HUES64 (cell line): Measurements from ENCODE around the gene ERLEC1.
A peak's percentile ranks its signal among the peaks of the same experiment; 100 is the strongest.
"Not testable (repeated sequence)": the region's sequence is repeated elsewhere in the genome, so short reads cannot be mapped to it uniquely, and the experiment has no call there.

Source experiments
- H3K27ac ChIP-seq: 2 replicates; pipeline ENCODE4 v1.7.0; 2013; ENCODE audit warnings: low read depth, low read length, inconsistent platforms
- H3K27me3 ChIP-seq: 2 replicates; pipeline ENCODE4 v1.6.1; 2013; ENCODE audit warnings: mild to moderate bottlenecking, low read length; ENCODE audit not compliant: insufficient read depth
- H3K36me3 ChIP-seq: 2 replicates; pipeline ENCODE4 v1.6.1; 2013; ENCODE audit warnings: mild to moderate bottlenecking, low read length; ENCODE audit not compliant: insufficient read depth
- H3K4me1 ChIP-seq: 2 replicates; pipeline ENCODE4 v1.6.1; 2013; ENCODE audit warnings: mild to moderate bottlenecking, low read length, moderate library complexity; ENCODE audit not compliant: insufficient read depth
- H3K4me3 ChIP-seq: 2 replicates; pipeline ENCODE4 v1.5.1; 2013; ENCODE audit warnings: mild to moderate bottlenecking, low read length, moderate library complexity
- H3K9ac ChIP-seq: 2 replicates; pipeline ENCODE4 v1.6.1; 2013; ENCODE audit warnings: mild to moderate bottlenecking, low read depth, low read length
- H3K9me3 ChIP-seq: 2 replicates; pipeline ENCODE4 v1.6.1; 2013; ENCODE audit warnings: low read depth, low read length; ENCODE audit not compliant: insufficient read depth
- whole genome bisulfite sequencing: fragments of 150-250, 120-280 bp; methylation state at CpG from one replicate; pipeline ENCODE4 v1.1.7; 2013; ENCODE audit warnings: missing lambda C conversion rate; 5-methylcytosine and 5-hydroxymethylcytosine counted together

ERLEC1 gene

GRCh38 chr2:53840580-53840979, 53.7 kb downstream of the ERLEC1 start:
- no peak overlapping the region for H3K4me3 ChIP-seq
- H3K4me1 ChIP-seq: no peaks in the 10 kb centered on the region
- no peaks in the 10 kb centered on the region for H3K9me3 ChIP-seq
- no peak overlapping the region for H3K9ac ChIP-seq
- WGBS: no CpG with 5 or more reads among the region's 1 CpG
- H3K27me3 ChIP-seq: no peaks in the 10 kb centered on the region
- H3K27ac ChIP-seq: no peak overlapping the region
- no peaks in the 10 kb centered on the region for H3K36me3 ChIP-seq

- not testable (repeated sequence) for H3K9me3 ChIP-seq, H3K36me3 ChIP-seq, H3K27ac ChIP-seq, H3K4me3 ChIP-seq, H3K27me3 ChIP-seq, H3K9ac ChIP-seq, H3K4me1 ChIP-seq
- WGBS: 94% methylated on average over 6 of the region's 7 CpGs
Measured at GRCh38 chr2:53841651-53842050, 54.8 kb downstream of the ERLEC1 start.

- Histone ChIP-seq H3K27ac (no peak overlapping the region), H3K27me3 (no peaks in the 10 kb centered on the region), H3K36me3 (no peaks in the 10 kb centered on the region), H3K9me3 (no peaks in the 10 kb centered on the region), H3K9ac (no peak overlapping the region), H3K4me3 (no peak overlapping the region), H3K4me1 (no peaks in the 10 kb centered on the region)
- WGBS: 91% methylated on average over 3 of the region's 3 CpGs
Measured at GRCh38 chr2:53842891-53843290, 56.0 kb downstream of the ERLEC1 start.

- Histone ChIP-seq H3K4me1 (no peaks in the 10 kb centered on the region), H3K36me3 (no peaks in the 10 kb centered on the region), H3K4me3 (no peak overlapping the region), H3K27ac (no peak overlapping the region), H3K9ac (no peak overlapping the region), H3K27me3 (no peaks in the 10 kb centered on the region), H3K9me3 (no peaks in the 10 kb centered on the region)
- 86% methylated on average over 2 of the region's 2 CpGs for WGBS
Measured at GRCh38 chr2:53843595-53843994, 56.8 kb downstream of the ERLEC1 start.

GRCh38 chr2:53848062-53848461, 61.2 kb downstream of the ERLEC1 start:
- Histone ChIP-seq H3K36me3 (peaks cover 6% of the 10 kb centered on the region), H3K4me1 (no peaks in the 10 kb centered on the region), H3K4me3 (no peak overlapping the region), H3K27ac (no peak overlapping the region), H3K27me3 (no peaks in the 10 kb centered on the region), H3K9me3 (no peaks in the 10 kb centered on the region), H3K9ac (no peak overlapping the region)
- WGBS: 93% methylated on average over 2 of the region's 2 CpGs

GRCh38 chr2:53851052-53851757, 64.4 kb downstream of the ERLEC1 start:
- H3K4me1 ChIP-seq, H3K9me3 ChIP-seq, H3K27ac ChIP-seq, H3K4me3 ChIP-seq, H3K27me3 ChIP-seq, H3K9ac ChIP-seq: not testable (repeated sequence)
- 94% methylated on average over 9 of the region's 9 CpGs for WGBS
- peaks cover 20% of the 10 kb centered on the region for H3K36me3 ChIP-seq

GRCh38 chr2:53852532-53852931, 65.7 kb downstream of the ERLEC1 start:
- 94% methylated on average over 4 of the region's 4 CpGs for WGBS
- Histone ChIP-seq H3K4me1 (no peaks in the 10 kb centered on the region), H3K9me3 (no peaks in the 10 kb centered on the region), H3K4me3 (no peak overlapping the region), H3K9ac (no peak overlapping the region), H3K36me3 (peaks cover 20% of the 10 kb centered on the region), H3K27ac (no peak overlapping the region), H3K27me3 (no peaks in the 10 kb centered on the region)

- peaks cover 20% of the 10 kb centered on the region for H3K36me3 ChIP-seq
- no peaks in the 10 kb centered on the region for H3K9me3 ChIP-seq
- no peak overlapping the region for H3K9ac ChIP-seq
- no peak overlapping the region for H3K4me3 ChIP-seq
- 94% methylated on average over 2 of the region's 2 CpGs for WGBS
- H3K27ac ChIP-seq: no peak overlapping the region
- no peaks in the 10 kb centered on the region for H3K27me3 ChIP-seq
- no peaks in the 10 kb centered on the region for H3K4me1 ChIP-seq
Measured at GRCh38 chr2:53854678-53855077, 67.8 kb downstream of the ERLEC1 start.

GRCh38 chr2:53856272-53856671, 69.4 kb downstream of the ERLEC1 start:
- Histone ChIP-seq H3K9me3 (no peaks in the 10 kb centered on the region), H3K9ac (no peak overlapping the region), H3K4me3 (no peak overlapping the region), H3K27ac (no peak overlapping the region), H3K27me3 (no peaks in the 10 kb centered on the region), H3K36me3 (peaks cover 26% of the 10 kb centered on the region), H3K4me1 (no peaks in the 10 kb centered on the region)
- 93% methylated on average over 2 of the region's 2 CpGs for WGBS

GRCh38 chr2:53859206-53860181, 72.7 kb downstream of the ERLEC1 start, which contains the start of gene GPR75:
Gene GPR75 (minus strand): TSS chr2:53859967. CDS start chr2:53854756, 5,211 bp downstream.
- H3K4me3 ChIP-seq: peak within 1 kb of the TSS; percentile 31; the same call in 1 of the 2 replicates
- H3K27ac ChIP-seq: no peak within 1 kb of the TSS
- H3K9me3 ChIP-seq: no peaks in the 10 kb centered on the region
- 97% methylated on average over 72 of the region's 72 CpGs for WGBS
- H3K36me3 ChIP-seq: peaks cover 23% of the 10 kb centered on the region
- no peaks in the 10 kb centered on the region for H3K4me1 ChIP-seq
- H3K27me3 ChIP-seq: no peaks in the 10 kb centered on the region
- H3K9ac ChIP-seq: peak within 1 kb of the TSS; percentile 4; the same call in 1 of the 2 replicates

GRCh38 chr2:53861824-53862223, 75.0 kb downstream of the ERLEC1 start:
- Histone ChIP-seq H3K27ac (no peak overlapping the region), H3K36me3 (peaks cover 46% of the 10 kb centered on the region), H3K27me3 (no peaks in the 10 kb centered on the region), H3K9me3 (no peaks in the 10 kb centered on the region), H3K4me3 (no peak overlapping the region), H3K4me1 (no peaks in the 10 kb centered on the region), H3K9ac (no peak overlapping the region)
- WGBS: 94% methylated on average over 5 of the region's 5 CpGs
